Astrocyte of the spinal cord (primary cell): ENCODE data around the gene SLC35A3.
"Not testable (repeated sequence)": the region's sequence is repeated elsewhere in the genome, so short reads cannot be mapped to it uniquely, and the experiment has no call there.

Experiments
- DNase-seq: peaks from one replicate; pipeline ENCODE4 v3.0.0; 2011; ENCODE audit warnings: low read depth, low spot score
- H3K4me3 ChIP-seq: 2 replicates; pipeline ENCODE4 v1.5.1; 2011; ENCODE audit warnings: low read depth, mild to moderate bottlenecking, low read length, moderate library complexity
- in situ Hi-C: cut with HindIII; loops from 2 replicates; pipeline ENCODE4 v1.10.0; 2017; ENCODE audit warnings: low sequenced_read_pairs
- TF ChIP-seq, protein P1 (sequence below): IDR thresholded peaks from 2 replicates; pipeline ENCODE4 v1.5.1; 2012; ENCODE audit warnings: low read depth, mild to moderate bottlenecking, low read length, inconsistent platforms

Gene SLC35A3

DNA sequence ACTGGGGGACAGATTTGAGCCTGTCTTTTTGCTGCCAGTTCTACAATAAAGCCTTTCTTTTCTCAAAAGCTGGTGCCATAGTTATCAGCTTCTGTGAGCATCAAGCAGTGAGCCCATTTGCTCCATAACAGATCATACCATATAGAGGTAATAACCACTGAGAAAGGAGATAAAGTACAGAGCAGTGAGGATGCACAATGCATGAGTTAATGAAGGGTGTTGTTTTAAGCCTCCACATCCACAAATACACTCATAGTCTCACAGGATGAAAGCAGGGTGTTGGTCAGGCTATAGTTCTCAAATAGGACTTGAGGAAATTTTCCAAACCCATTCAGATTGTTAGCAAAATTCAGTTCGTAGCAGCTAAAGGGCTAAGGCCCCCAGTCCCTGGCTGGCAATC is 25.6 kb upstream of the SLC35A3 start:
- in situ Hi-C loops = no loop called here
- no peak overlapping the region for H3K4me3 ChIP-seq
- no peak for DNase-seq
- TF ChIP-seq, protein P1, sequence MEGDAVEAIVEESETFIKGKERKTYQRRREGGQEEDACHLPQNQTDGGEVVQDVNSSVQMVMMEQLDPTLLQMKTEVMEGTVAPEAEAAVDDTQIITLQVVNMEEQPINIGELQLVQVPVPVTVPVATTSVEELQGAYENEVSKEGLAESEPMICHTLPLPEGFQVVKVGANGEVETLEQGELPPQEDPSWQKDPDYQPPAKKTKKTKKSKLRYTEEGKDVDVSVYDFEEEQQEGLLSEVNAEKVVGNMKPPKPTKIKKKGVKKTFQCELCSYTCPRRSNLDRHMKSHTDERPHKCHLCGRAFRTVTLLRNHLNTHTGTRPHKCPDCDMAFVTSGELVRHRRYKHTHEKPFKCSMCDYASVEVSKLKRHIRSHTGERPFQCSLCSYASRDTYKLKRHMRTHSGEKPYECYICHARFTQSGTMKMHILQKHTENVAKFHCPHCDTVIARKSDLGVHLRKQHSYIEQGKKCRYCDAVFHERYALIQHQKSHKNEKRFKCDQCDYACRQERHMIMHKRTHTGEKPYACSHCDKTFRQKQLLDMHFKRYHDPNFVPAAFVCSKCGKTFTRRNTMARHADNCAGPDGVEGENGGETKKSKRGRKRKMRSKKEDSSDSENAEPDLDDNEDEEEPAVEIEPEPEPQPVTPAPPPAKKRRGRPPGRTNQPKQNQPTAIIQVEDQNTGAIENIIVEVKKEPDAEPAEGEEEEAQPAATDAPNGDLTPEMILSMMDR = no peak

DNA sequence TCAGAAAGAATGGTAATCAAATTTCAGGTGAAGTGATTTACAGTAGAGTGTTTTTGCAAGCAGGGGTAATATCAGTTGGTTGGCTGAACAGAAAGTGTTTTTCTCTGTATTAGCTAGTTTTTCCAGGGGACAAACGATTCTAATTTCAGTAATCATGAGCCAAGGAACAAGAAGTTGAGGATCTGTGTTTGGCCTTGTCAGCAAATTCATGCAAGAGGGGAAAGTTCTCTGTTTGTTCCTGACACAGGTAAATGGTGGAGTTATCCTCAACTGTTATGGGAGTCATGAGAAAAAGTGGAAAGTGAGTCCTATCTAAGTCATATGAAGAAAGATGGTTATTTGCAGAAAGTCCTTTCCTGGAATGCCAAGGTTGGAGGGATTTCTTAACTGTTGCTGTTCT is 24.6 kb upstream of the SLC35A3 start:
- TF ChIP-seq, protein P1 = no peak
- in situ Hi-C loops = no loop called here
- no peak overlapping the region for H3K4me3 ChIP-seq
- no peak for DNase-seq

DNA sequence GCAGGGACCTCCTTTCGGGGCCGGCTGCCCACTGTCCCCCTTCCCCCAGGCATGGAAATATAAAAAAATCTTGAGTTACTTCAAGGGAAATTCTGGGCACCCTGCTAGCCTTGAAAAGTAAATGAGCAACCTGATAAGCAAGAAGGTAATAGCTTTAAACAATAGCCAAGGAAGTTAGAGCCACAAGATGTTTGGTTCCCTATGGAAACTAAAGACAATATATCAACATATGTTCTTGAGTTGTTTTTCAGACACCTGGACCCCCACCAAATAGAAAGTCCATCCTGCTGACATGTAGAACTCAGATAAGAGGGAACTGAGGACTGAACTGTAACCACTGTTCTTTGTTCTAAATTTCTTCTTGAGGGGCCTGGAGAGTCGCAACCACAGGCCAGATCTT is 19.3 kb upstream of the SLC35A3 start:
- TF ChIP-seq, protein P1 = no peak
- DNase-seq = no peak
- in situ Hi-C loops = no loop called here
- no peak overlapping the region for H3K4me3 ChIP-seq

DNA sequence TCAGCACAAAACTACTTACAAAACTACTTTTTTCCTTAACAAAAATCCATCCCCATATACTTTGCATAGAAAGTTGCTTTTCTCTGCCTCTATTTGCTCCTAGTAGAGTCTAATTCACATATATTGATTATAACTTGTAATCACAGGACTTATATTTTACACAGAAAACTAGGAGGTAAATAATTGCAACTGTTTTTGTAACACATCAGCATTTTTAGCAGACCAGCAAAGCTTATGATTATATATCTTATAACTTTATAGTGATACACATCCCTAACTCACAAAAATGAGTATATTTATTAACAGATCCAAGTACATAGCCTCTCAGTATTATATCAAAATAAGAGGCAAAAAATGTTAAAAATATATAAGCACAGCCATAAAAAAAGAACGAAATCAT is 17.3 kb upstream of the SLC35A3 start:
- TF ChIP-seq, protein P1 = no peak
- DNase-seq = no peak
- no peak overlapping the region for H3K4me3 ChIP-seq
- in situ Hi-C loops = no loop called here

DNA sequence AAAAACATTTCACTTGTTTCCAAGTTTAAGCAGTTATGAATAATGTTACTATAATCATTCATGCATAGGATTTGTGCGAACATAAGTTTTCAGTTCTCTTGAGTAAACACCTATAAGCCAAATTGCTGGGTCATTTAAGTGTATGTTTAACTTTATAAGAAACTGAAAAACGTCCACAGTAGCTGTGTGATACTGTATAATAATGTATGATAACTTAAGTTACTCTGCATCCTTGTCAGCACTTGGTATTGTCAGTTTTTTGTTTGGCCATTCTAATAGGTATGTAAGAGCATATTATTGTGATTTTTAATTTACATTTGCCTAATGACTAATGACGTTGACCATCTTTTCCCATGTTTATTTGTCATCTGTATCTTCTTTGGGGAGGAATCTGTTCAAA is 14.4 kb upstream of the SLC35A3 start:
- TF ChIP-seq, protein P1 = no peak
- in situ Hi-C loops = no loop called here

DNA sequence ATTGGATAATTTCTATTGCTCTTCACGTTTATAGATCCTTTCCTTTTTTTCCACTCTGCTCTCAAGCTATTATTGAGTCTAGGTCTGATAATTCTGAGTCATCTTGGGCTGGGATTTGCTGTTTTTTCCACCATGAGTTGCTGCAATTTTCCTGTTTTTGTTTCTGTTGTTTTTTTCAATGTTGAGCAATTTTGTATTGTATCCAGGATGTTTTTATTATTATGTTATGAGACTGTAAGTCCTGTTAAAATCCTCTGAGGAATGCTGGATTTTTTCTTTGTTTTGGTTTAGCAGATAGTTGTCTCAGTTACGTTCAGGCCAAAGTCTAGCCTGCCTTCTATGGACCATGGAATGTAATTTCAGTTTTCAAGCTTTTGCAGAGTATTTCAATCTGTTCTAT is 13.0 kb upstream of the SLC35A3 start:
- in situ Hi-C loops = no loop called here
- TF ChIP-seq, protein P1 = peak; percentile 8
- no peak for DNase-seq
- H3K4me3 ChIP-seq = no peak overlapping the region

More for the DNA sequence above, 14.4 kb upstream of the SLC35A3 start:
- no peak for DNase-seq
- H3K4me3 ChIP-seq = no peak overlapping the region

DNA sequence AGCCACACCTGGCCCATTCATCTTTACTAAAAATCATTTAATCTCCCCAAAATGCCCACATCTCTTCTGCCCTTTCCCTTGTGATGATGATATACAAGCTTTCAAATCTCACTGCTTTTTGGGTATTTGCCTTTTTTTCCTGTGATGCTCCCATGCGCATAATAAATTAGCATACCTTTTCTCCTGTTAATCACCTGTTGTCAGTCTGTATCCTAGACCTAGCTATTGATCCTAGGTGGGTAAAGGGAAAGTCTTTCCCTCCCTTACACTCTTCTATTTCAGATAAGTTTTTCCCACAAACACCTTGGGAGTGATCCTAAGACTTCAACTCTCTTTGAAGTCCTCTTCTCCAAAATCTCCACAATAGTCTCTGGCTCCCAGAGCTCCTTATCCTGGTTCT is 12.0 kb upstream of the SLC35A3 start:
- no peak overlapping the region for H3K4me3 ChIP-seq
- TF ChIP-seq, protein P1 = no peak
- in situ Hi-C loops = no loop called here
- no peak for DNase-seq

DNA sequence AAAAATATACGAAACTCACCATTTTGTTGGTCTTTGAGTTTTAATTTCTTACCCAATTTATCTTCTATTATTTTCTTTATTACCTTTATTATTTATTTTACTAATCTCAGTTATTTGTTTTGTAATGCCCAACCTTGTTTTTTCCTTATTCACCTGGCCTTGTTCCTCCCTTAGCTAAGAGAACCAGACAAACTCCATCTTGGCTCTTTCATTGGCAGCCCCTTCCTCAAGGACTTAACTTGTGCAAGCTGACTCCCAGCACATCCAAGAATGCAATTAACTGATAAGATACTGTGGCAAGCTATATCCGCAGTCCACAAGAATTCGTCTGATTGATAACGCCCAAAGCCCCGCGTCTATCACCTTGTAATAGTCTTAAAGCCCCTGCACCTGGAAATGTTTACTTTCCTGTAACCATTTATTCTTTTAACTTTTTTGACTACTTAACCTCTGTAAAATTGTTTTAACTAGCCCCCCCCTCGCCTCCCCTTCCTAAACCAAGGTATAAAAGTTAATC is 10.5 kb upstream of the SLC35A3 start:
- H3K4me3 ChIP-seq, DNase-seq, in situ Hi-C loops: not testable (repeated sequence)

DNA sequence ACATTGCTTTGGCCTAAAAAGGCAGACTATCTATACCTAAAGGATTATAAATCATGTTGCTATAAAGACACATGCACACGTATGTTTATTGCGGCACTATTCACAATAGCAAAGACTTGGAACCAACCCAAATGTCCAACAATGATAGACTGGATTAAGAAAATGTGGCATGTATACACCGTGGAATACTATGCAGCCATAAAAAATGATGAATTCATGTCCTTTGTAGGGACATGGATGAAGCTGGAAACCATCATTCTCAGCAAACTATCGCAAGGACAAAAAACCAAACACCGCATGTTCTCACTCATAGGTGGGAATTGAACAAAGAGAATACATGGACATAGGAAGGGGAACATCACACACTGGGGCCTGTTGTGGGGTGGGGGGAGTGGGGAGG is 9.5 kb upstream of the SLC35A3 start:
- DNase-seq, H3K4me3 ChIP-seq, in situ Hi-C loops: not testable (repeated sequence)
